ENCODE data around the gene FOXD4L3.
"Not testable (repeated sequence)": the region's sequence is repeated elsewhere in the genome, so short reads cannot be mapped to it uniquely, and the experiment has no call there.

FOXD4L3 gene

DNA sequence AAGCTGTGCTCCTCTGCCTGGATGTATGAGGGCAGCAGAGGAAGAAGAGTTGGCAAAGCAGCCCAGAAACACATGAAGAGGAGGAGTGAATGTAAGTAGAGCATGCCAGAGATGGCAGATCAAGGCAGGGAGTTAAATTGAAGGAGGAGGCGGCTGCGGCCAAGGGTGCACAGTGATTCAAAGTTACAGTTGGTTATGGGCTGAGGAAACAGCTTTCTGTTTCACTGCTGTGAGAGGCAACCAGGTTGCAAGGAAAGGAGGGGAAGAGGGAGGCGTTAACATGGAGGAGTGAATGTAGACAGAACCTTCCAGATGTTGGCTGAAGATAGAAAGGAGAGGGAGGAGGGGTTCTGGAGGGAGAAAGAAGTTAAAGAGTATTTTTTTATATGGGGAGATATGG lies 33.3 kb downstream of the FOXD4L3 start:
- H3K36me3 Mint-ChIP-seq; H3K4me1 Mint-ChIP-seq (ENCODE audit: low read depth); H3K9me3 Mint-ChIP-seq (ENCODE audit: low read depth); H3K27ac Mint-ChIP-seq; H3K4me3 Mint-ChIP-seq; H3K27me3 Mint-ChIP-seq: not testable (repeated sequence)

DNA sequence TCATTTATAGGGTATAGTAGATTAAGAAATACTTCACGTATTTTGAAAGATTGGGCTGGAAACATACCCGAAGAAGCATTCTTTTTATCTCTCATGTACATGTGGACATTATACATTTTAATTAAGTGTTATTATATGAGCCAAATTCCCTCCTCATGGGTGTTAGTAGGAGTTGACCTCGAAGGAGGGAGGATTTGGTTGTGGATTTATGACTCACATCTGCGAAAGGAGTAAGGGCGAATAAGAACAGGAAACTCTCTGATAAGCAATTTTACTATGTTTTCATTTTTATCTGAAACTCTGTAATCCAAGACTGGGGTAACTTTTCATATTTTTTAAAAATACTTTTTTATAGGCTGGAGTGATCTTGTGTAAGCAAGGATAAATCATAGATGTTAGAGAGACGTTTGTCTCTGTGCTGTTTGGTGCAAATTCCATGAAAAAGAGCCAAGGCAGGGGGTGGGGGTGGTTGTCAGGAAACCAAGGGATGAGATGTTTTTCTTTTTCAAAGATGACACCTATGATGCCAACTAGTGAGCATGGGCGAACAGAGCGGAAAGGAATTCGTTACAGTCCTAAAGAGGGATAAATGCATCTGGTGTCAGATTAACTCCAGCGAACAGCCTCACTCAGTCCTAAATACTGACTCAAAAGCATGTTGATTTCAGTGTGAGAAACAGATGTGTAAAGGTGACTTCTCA lies 34.1 kb downstream of the FOXD4L3 start:
- H3K27me3 Mint-ChIP-seq; H3K36me3 Mint-ChIP-seq; H3K27ac Mint-ChIP-seq; H3K9me3 Mint-ChIP-seq (ENCODE audit: low read depth); H3K4me1 Mint-ChIP-seq (ENCODE audit: low read depth); H3K4me3 Mint-ChIP-seq: not testable (repeated sequence)

DNA sequence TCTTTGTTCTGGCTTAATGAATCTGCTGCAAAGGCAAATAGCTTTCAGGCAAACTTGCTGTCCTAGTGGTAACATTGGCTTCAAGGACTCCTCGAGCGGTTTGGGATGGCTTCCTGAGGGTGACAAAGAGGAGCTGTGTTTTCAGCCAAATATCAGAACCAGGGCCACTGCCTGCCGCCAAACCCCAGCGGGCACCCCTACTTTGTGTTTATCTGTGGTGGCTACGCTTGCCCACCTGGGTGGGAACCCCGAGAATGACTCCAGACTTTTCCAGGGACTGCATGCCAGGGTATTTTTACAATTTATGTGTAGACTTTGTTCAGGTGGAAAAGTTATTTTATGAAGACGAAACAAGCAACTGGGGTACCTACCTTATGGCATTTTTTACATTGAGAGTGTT lies 35.3 kb downstream of the FOXD4L3 start:
- H3K27ac Mint-ChIP-seq; H3K27me3 Mint-ChIP-seq; H3K4me3 Mint-ChIP-seq; H3K36me3 Mint-ChIP-seq; H3K4me1 Mint-ChIP-seq (ENCODE audit: low read depth); H3K9me3 Mint-ChIP-seq (ENCODE audit: low read depth): not testable (repeated sequence)

DNA sequence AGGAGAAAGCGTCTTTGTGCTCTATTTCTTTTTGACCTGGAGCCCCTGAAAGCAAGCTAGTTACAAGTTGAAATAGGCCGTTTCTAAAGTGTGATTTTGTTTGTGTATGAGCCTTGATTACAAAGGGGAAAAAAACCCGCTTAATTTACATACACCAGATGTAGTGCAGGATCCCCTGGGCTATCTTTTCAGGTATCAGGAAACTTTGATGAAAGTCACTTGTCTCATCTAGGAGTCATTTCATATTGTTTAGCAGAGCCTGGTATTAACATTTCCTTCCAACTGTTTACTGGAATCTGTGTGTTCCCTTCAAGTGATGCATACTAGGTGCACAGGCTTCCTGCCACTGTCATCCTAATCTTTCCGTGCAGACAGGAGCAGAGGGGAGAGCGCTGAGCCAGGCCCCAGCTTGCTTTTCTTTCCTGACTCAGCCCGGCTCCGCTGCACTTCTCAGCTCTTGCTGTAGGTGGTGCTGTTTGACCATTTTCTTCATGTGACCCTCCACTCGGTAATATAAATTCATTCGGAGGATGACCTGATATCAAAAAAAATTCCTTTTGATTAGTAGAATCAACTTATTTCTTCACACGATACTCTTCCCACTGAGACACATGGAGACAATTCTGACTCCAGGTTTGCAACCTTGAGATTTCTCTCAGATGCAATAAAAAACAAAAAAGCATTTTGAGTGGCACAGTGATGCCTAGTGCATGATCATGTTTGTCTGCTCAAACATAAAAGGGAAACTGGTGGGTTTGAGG lies 39.8 kb downstream of the FOXD4L3 start:
- not testable (repeated sequence) for H3K4me1 Mint-ChIP-seq (ENCODE audit: low read depth); H3K36me3 Mint-ChIP-seq; H3K27ac Mint-ChIP-seq; H3K9me3 Mint-ChIP-seq (ENCODE audit: low read depth); H3K4me3 Mint-ChIP-seq; H3K27me3 Mint-ChIP-seq

- not testable (repeated sequence) for H3K9me3 Mint-ChIP-seq (ENCODE audit: low read depth); H3K27me3 Mint-ChIP-seq; H3K4me3 Mint-ChIP-seq; H3K36me3 Mint-ChIP-seq; H3K4me1 Mint-ChIP-seq (ENCODE audit: low read depth); H3K27ac Mint-ChIP-seq
Observed at GRCh38 chr9:68343242-68343641, 40.6 kb downstream of the FOXD4L3 start.

DNA sequence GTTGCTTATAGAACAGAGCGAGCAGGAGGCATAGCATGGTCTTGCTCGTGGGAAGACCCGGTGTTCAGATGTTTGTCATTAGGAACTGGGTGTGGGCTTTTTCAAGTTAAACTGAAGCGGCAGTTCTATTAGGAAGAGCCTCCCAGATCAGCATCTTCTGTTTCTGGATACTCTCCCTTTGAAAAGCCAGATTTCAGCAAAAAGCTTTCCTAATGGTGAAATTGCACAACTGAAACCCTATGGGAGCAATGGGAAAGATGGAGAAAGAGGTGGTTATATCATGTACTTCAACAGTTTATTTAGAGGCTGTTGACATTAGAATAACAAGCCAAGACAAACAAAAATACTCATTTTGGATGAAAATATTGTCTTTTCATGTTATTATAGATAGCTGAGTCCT lies 41.3 kb downstream of the FOXD4L3 start:
- H3K36me3 Mint-ChIP-seq; H3K27me3 Mint-ChIP-seq; H3K4me1 Mint-ChIP-seq (ENCODE audit: low read depth); H3K4me3 Mint-ChIP-seq; H3K9me3 Mint-ChIP-seq (ENCODE audit: low read depth); H3K27ac Mint-ChIP-seq: not testable (repeated sequence)

- not testable (repeated sequence) for H3K27ac Mint-ChIP-seq; H3K4me3 Mint-ChIP-seq; H3K9me3 Mint-ChIP-seq (ENCODE audit: low read depth); H3K27me3 Mint-ChIP-seq; H3K4me1 Mint-ChIP-seq (ENCODE audit: low read depth); H3K36me3 Mint-ChIP-seq
Observed at GRCh38 chr9:68351689-68352088, 49.0 kb downstream of the FOXD4L3 start.
